GM12878 (cell line): ENCODE measurements around the gene PRR13. TPM values are rescaled to one million over a fixed set of nuclear protein-coding genes. Genes with fewer than 3 reads are reported as not detected.

Experiments used
- BCL3 ChIP-seq: IDR thresholded peaks from 2 replicates; pipeline ENCODE4 v1.6.1; 2011; ENCODE audit warnings: borderline replicate concordance, low read depth, mild to moderate bottlenecking, moderate library complexity, low read length; ENCODE audit not compliant: insufficient read depth, poor library complexity, severe bottlenecking
- CBX5 ChIP-seq: sonication (generic); IDR thresholded peaks from 2 replicates; pipeline ENCODE4 v1.6.1; 2016; ENCODE audit warnings: low read depth, moderate library complexity, mild to moderate bottlenecking, inconsistent platforms
- CUX1 ChIP-seq: IDR thresholded peaks from 2 replicates; pipeline ENCODE4 v1.6.1; 2012; ENCODE audit warnings: improper control_type of control experiment, low read depth, low read length; ENCODE audit not compliant: insufficient replicate concordance
- EED ChIP-seq: sonication (generic); IDR thresholded peaks from 2 replicates; pipeline ENCODE4 v1.6.1; 2016; ENCODE audit warnings: antibody characterized with exemption, low read depth
- POLR2A ChIP-seq: IDR thresholded peaks from 2 replicates; pipeline ENCODE4 v1.6.1; 2011; ENCODE audit warnings: low read depth, mild to moderate bottlenecking, low read length
- SIN3A ChIP-seq: IDR thresholded peaks from 2 replicates; pipeline ENCODE4 v1.6.1; 2012; ENCODE audit warnings: low read depth, low read length, improper control_type of control experiment
- SMARCA5 ChIP-seq: fragments of 450-650 bp; IDR thresholded peaks from 2 replicates; pipeline ENCODE4 v1.6.1; 2017; ENCODE audit warnings: mild to moderate bottlenecking
- TCF3 ChIP-seq: IDR thresholded peaks from 2 replicates; pipeline ENCODE4 v1.6.1; 2012; ENCODE audit warnings: low read depth, mild to moderate bottlenecking, low read length, borderline replicate concordance; ENCODE audit not compliant: insufficient read depth
- USF1 ChIP-seq: IDR thresholded peaks from 2 replicates; pipeline ENCODE4 v1.6.1; 2011; ENCODE audit warnings: borderline replicate concordance, low read depth, mild to moderate bottlenecking, moderate library complexity, mixed read lengths, low read length; ENCODE audit not compliant: insufficient read depth; ENCODE audit errors: extremely low read length
- USF2 ChIP-seq: IDR thresholded peaks from 2 replicates; pipeline ENCODE4 v1.6.1; 2011; ENCODE audit warnings: low read depth, low read length, improper control_type of control experiment, borderline replicate concordance
- ZBTB4 ChIP-seq: fragments of 450-650 bp; formaldehyde crosslinking; IDR thresholded peaks from 2 replicates; pipeline ENCODE4 v1.4.0; 2022; ENCODE audit warnings: mild to moderate bottlenecking, moderate library complexity
- ZNF592 ChIP-seq: fragments of 450-650 bp; IDR thresholded peaks from 2 replicates; pipeline ENCODE4 v1.6.1; 2017; ENCODE audit warnings: mild to moderate bottlenecking, moderate library complexity
- polyA plus RNA-seq, 11 experiments: library from polyadenylated mRNA; depleted of rRNA in 4 of 11; unstranded in 6 of 11; stranded (reverse) in 5 of 11; fragments of >200 nt; fragmentation: Nextera tagmentation in 4 of 11; fragmentation: Illumina TruSeq in 1 of 11; extraction: Ambion mirVana in 4 of 11; extraction: Trizol in 1 of 11; gene quantifications; 1 replicate in 1 of 11; 2 replicates in 10 of 11; pipeline versions ENCODE4 v1.2.1 to v1.2.3, GENCODE V29; 2011 to 2016; ENCODE audit warnings: inconsistent platforms in 2 of 11, missing spikeins in 2 of 11, low read depth in 1 of 11
- total RNA-seq, 4 experiments: library from RNA; depleted of rRNA in 3 of 4; stranded (reverse); fragments of >200 nt in 3 of 4; fragmentation: Illumina TruSeq in 1 of 4; extraction: Trizol in 1 of 4; gene quantifications; 2 replicates each; pipeline versions ENCODE4 v1.2.1 to v1.2.3, GENCODE V29; 2013 to 2021

The PRR13 gene
- total and polyA plus RNA-seq, 10 of the 15 experiments (the other 5 are each of a cell fraction or from before 2014, with no cell fraction given): 94.2 to 462 (median 276) TPM

- peak; percentile 13 for TF ChIP-seq CUX1
- TF ChIP-seq EED: no peak
- TF ChIP-seq ZBTB4 (CRISPR knock-in tag): no peak
- TF ChIP-seq ZNF592: 0 out of 2 replicates have a peak, but pooled peaks have one; percentile 41
- TF ChIP-seq SIN3A: 0 out of 2 replicates have a peak, but pooled peaks have one; percentile 22
- TF ChIP-seq USF1: no peak
- peak; percentile 84; the same call in 1 of the 2 replicates for TF ChIP-seq SMARCA5
- peak; percentile 54; the same call in 1 of the 2 replicates for TF ChIP-seq CBX5
- peak; percentile 78 for TF ChIP-seq BCL3
- 0 out of 2 replicates have a peak, but pooled peaks have one; percentile 58 for TF ChIP-seq TCF3
- peak; percentile 91 for TF ChIP-seq POLR2A
- no peak for TF ChIP-seq USF2
These were observed 10.2 kb downstream of the PRR13 start, which contains the start of gene PCBP2 (continued) for GRCh38 chr12:53451661-53452158.
